Measurements from ENCODE around the gene KCNK13.
"Not testable (repeated sequence)": the region's sequence is repeated elsewhere in the genome, so short reads cannot be mapped to it uniquely, and the experiment has no call there.

Gene KCNK13

GRCh38 chr14:90193925-90194324, 132.1 kb downstream of the KCNK13 start:
- peak; percentile 22 for DNase-seq (ENCODE audit: low spot score)

- DNase-seq (ENCODE audit: low spot score) = no peak
Measured at GRCh38 chr14:90194706-90195105, 132.9 kb downstream of the KCNK13 start.

DNA sequence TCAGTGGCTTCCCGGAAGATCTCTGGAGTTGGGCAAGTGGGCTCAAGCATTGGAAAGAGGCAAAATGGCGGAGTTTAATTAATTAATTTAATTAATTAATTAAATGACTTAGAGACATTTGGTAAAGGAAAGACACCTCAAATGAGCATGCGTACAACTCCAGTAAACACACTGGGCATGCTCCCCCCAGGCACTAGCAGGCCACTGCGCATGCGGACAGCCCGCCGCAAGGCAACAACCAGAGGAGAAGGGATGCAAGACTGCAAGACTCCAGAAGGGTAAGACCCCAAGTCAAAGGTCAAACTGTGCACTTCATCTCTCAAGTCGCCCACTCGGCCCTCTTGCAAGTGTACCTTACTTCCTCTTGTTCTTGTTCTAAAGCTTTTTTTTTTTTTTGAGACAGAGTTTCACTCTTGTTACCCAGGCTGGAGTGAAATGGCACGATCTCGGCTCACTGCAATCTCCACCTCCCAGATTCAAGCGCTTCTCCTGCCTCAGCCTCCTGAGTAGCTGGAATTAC, 136.8 kb downstream of the KCNK13 start:
- DNase-seq (ENCODE audit: low spot score) = no peak

GRCh38 chr14:90200546-90200945, 138.8 kb downstream of the KCNK13 start:
- DNase-seq (ENCODE audit: low spot score) = not testable (repeated sequence)

- no peak for DNase-seq (ENCODE audit: low spot score)
Measured at GRCh38 chr14:90201344-90201743, 139.6 kb downstream of the KCNK13 start.

GRCh38 chr14:90204516-90204915, 142.7 kb downstream of the KCNK13 start:
- DNase-seq (ENCODE audit: low spot score) = no peak

DNA sequence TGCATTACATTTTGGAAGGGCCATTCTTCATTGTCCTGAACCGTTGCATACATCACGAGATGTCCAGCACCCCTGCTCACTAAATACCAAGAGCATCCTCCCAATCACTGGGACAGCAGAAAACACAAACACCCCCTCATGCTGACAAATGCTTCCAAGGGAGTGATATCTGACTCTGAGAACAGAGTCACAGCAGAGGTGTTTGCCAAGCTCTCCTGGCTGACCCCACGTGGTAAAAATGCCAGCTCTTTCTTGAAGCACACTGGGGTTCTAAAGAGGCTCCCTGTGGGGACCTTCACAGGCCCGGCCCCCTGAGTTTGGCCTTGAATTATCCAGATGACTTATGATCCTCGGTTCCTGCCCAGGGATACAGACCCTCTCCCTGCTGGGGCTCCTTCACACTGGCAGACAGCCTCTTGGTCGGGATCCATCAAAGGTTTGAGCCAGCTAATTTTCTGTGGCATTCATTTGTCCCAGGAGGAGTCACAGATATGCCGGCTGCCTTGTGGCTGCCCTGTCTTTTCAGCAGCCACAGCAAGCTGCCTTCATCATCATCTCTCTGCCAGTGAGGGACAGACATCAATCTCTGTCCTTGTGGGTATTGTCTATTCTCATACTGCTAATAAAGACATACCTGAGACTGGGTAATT, 151.4 kb downstream of the KCNK13 start:
- DNase-seq (ENCODE audit: low spot score) = no peak

- DNase-seq (ENCODE audit: low spot score) = no peak
Measured at GRCh38 chr14:90228478-90228877, 166.7 kb downstream of the KCNK13 start.

- not testable (repeated sequence) for DNase-seq (ENCODE audit: low spot score)
Measured at GRCh38 chr14:90229942-90230341, 168.1 kb downstream of the KCNK13 start.

All from activated CD4-positive, alpha-beta T cell treated with anti-CD3 and anti-CD28 coated beads, Interleukin-2, Interleukin-4, amounts not matched to agents 100 ng/mL and 50 ng/mL, durations not matched to agents 16 hours and 8 hours (primary cell).